NCI-H82 treated with DMSO at 0.1 percent for 48 hours (cell line): ENCODE data around the gene DPH3.
"Not testable (repeated sequence)": the region's sequence is repeated elsewhere in the genome, so short reads cannot be mapped to it uniquely, and the experiment has no call there.

Experiments
- DNase-seq: peaks from one replicate; lab custom pipeline; 2025; ENCODE audit not compliant: unreplicated experiment; lab: John Stamatoyannopoulos, UW

DPH3 gene

DNA sequence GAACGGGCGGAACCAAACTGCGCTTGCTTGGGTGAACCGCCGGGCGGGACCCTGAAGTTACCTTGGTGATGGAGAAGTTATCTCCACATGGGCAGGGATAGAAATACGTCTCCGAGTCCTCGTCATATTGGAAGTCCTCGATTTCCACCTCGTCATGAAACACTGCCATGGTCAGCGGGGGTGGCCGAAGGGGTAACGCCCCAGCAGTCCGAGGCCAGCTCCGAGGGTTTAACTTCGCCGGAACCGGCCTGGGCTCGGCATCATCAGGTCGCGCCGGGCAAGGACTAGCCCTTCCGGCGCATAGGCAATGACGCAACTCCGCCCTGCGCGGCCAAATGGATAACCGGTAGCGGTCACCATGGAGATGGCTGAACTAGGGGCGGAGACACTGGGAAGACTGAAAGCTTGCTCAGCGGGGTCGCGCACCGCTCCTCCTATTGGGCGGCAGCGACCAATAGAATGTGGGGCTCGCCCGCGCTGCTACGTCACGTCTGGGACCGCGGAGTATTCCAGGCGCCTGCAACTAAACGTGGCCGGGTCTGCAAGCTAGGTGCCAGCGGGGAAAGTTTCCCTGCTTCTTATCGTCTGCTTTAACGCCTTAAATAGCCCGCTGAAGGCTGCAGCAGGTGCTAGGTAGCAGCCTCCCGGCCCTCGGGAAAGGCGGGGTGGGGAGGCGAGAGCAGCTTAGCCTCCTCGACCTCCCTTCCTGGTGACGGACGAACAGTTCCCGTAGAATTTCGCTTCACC, at the start of gene DPH3, which contains the start of gene OXNAD1:
Gene DPH3 (minus strand): TSS at position 236 of the 747 bp plus-strand sequence. CDS start 67 bp downstream, at position 169.
Gene OXNAD1 (plus strand): TSS at position 505 of the 747 bp plus-strand sequence. CDS start 5,741 bp downstream, outside the sequence.
- DNase-seq = peak; percentile 91

GRCh38 chr3:16313886-16314645, 49.3 kb upstream of the DPH3 start:
- no peak for DNase-seq

GRCh38 chr3:16311960-16312451, 47.3 kb upstream of the DPH3 start:
- DNase-seq = no peak

DNA sequence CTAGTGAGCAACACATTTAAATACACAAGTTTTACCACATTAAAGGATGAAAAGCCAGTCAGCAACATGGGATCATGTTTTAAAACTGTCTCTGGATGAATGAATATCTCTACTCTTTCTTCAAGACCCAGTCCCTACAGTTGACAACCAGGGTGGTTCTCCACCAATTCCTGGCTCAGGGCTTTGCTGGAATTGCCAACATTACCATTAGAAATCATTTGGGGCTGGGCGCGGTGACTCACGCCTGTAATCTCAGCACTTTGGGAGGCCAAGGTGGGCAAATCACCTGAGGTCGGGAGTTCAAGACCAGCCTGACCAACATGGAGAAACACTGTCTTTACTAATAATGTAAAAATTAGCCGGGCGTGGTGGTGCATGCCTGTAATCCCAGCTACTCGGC, 45.7 kb upstream of the DPH3 start:
- not testable (repeated sequence) for DNase-seq

DNA sequence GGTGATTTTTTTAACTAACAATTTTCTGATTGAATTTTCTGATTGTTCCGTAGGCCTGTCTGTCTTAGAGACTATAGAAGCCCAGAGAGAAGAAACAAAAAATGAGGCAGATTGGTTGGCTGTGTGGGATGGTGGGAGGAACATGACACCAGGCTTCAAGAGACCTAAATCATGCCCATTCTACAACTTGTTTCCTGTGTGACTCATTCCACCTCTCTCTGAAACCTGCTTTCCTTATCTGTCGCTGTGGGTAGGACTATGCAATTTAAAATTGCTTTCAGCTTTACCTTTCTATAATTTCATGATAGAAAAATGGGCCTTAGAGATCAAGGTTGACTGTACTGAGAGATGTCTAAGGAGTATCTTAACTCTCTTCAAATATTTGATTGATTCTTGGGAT, 44.8 kb upstream of the DPH3 start:
- no peak for DNase-seq

- no peak for DNase-seq
Measured at GRCh38 chr3:16308727-16309126, 44.0 kb upstream of the DPH3 start.

DNA sequence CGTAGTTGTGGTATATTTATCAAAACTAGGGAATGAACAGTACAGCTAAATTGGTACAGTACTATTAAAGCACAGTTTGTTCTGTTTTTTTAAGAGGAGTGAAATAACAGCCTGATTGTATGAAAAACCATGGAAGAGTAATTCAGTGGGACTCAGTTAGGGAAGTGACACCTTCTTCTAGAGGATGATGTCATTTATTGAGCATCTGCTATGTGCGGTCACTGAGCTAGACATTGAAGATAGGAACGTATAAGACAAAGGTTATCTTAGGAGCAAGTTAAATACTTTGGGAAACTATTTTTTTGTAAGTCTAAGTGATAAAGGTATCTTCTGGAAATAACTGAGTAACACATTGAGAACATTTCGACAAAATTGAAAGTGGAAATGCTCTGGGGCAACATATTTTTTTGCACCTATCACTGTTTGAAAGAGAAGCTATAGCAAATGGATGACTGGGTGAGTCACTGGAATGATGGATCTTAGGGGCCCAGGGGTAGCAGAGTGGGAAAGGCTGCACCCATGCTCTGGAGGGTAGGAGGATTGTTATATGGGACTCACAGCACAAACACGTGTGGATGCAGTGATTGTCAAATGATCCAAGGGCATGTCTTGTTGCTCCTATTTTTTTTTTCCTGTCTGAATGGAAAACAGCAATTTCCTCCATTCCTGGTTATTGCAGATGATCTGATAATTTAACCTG, 43.2 kb upstream of the DPH3 start:
- DNase-seq = no peak

DNA sequence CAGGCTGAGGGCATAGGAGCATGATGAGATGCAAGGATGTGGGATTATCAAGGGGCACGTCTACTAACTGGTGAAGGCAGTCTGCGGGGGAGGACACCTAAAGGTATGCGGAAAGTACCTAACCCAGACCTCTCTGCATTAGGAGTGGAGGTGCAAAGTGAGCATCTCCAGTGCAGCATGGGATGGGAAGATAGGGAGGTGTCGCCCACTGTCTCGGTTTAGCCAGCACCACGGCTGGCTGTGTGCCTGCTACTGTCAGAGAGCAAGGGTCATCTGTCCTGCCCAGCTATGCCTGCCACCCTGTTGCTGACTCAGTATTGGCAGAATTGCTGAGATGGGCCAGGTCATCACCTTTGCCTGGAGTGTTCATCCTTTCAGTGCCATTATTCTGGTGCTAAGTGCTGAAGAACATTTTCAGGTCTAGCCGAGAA, 40.4 kb upstream of the DPH3 start:
- DNase-seq = no peak

DNA sequence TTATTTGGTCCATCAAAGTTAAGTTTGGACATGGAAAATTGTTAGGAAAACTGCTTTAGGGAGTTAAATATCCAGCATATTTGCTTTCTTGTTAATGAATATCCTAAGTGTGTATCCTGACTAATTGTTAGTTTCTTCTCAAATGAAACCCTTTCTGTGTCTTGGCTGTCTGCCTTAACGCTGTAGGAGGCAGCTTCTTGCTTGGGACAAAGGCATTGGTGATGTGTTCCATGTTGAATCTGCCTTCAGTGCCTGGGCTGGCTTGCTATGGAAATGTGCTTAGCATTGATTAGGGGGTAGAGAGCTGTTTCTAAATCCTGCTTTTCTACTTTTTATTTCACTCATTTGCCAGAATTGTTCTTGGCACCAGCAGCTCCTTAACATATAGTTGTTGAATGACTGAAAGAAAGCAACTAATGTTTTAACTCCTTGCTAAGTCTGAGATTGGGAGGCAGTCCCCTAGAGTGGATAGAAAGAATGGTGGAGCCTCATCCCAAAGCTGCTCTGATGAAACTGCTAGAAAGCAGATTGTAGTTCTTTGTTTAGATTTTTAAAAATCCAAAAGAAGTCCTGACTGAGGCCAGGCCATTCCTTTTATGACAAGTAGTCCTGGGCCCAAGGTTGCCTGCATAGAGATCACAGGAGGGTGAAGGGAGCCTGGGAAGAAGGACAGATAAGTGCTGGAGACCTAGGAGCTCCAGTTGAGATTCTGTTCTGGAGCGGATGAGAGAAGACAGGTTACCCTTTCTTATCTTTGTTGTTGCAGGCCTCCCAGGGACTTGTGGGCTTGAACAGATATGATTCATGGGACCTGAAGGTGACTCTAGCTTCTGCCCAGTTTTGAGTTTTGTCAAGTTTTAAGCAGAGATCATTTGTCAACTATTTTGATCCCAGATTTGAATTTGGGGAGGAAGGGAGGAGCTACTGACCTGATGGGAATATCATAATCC, 39.6 kb upstream of the DPH3 start:
- DNase-seq = no peak

DNA sequence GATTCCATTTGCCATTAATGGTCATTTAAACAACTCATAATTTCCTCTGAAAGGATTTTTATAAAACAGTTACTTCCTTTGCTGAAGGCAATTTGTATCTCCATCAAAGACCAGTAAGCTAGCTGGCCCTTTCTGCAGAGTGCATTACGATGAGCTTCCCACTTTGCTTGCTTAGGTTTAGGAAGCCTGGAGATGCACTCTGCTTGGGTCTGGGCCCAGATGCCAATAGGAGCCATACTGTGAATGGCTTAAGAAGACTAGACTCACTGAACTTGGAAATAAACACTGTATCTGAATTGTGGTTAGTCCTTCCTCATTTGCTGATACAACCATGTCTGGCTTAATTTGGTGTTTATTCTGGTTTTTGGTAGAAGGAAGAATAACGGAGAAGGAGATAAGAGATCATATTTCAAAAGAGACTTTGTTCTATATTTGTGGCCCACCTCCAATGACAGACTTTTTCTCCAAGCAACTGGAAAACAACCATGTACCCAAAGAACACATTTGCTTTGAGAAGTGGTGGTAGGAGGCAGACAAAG, 38.4 kb upstream of the DPH3 start:
- DNase-seq = no peak

GRCh38 chr3:16302082-16302631, 37.4 kb upstream of the DPH3 start:
- DNase-seq = no peak

DNA sequence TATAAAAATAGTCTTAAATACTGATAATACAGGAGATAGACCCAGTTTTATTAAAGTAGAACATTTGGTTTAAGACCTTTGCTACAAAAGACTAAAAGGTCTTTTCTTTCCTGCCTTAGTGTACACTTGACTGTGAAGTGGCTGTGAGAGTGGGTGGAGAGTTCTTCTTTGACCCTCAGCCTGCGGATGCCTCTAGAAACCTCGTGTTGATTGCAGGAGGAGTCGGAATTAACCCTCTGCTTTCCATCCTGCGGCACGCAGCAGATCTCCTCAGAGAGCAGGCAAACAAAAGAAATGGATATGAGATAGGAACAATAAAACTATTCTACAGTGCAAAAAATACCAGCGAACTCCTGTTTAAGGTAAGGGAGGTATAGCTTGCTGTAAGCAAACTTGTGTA, 36.8 kb upstream of the DPH3 start:
- no peak for DNase-seq

DNA sequence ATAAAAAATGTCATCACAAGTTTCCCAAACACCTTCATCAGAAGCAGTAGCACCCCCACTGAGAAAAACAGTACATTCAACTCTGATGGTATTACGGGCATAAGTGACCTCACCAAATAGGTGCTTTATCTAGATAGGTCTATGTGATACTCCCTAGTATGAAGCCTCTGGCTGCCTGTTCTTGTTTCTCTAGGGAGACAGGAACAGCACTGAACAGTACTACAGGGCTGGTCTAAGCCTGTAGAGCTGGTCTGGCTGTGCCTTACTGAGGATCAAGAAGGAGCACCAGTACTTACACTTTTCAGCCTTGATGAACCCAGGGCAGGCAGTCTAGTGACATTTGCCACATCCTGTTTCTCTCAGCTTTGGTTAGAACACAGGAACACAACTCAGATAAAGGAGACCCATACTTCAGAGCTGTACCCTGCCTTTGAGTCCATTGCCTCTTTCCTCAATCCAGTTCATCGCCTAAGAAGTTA, 36.2 kb upstream of the DPH3 start:
- no peak for DNase-seq

GRCh38 chr3:16300307-16300706, 35.6 kb upstream of the DPH3 start:
- DNase-seq = no peak

- no peak for DNase-seq
Measured at GRCh38 chr3:16299746-16300145, 35.0 kb upstream of the DPH3 start.

- no peak for DNase-seq
Measured at GRCh38 chr3:16298891-16299290, 34.1 kb upstream of the DPH3 start.

DNA sequence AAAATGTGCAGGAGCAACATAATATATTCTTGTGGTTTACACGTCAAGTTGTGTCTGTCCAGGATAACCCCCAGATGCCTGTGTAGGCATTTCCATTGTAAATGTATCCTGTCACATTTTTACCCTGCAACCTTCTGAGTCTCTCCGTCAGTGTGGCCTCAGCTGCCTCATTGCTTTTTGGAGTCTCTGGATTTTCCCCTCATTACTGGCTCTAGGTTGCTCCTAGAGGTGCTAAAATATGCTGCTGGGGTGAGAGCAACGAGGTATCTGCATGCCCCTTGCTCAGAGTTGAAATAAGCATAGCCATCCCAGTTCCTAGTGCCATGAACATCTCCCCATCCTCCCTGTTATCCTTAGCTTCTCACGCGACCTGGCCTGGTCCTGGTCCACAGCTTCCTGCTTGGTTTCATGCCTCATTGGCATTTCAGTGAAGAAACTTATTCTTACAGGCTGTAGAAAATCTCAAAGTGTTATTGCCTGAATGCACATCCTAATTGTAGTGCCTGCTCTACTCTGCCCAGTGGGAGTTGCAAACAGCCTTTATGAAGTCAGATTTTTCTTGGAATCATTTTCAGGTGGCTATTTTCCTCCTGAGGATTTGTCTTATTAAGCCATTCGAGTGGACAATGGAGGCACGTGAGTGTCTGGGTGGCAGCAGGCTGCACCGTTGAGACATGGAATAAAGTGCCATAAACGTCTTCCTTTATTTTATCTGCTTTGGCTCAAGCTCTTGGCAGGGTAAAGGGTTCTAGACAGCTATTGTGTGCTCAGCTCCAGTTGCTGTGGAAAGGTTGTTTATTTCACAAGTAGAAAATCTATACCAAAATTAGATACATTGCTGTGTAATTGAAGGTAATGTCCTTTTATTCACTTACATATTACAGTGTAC, 33.5 kb upstream of the DPH3 start:
- no peak for DNase-seq

DNA sequence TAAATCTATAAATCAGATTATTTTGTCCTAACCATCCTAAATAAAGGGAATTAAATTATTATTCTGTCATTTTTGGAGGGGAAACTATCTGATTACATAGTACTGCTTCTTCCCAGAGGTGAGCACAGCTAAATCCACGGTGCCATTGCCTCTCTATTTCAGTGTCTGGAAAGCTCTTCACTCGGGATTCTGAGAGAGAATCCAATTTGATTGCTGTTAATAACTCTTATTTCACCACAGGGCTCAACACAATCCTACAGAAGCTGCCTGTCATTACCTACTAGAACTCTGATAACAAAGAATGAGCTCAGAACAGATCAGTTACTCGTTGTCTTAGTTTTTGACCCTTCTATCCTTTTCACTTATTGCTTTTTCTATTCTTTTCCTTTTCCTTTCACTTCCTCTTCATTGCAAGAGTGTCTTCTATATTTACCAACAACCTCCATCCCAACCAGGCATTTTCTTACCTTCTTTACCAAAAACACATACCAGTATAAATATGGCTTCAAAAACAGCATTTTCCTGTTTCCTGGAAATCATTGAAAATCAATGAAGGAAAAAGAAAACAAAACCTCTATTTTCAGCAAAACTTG, 30.7 kb upstream of the DPH3 start:
- DNase-seq = no peak
